ENCODE results near the gene SLC35A1.

The SLC35A1 gene

GRCh38 chr6:87514831-87515230, 42.1 kb downstream of the SLC35A1 start:
- ChIA-PET CTCF (no interaction called here), POLR2A (interaction anchor here (0.6 to 0.8 kb wide), 2 partner anchors 8 to 36 kb away, joined by 5 read pairs; no protein-coding TSS in a partner anchor)
- TF ChIP-seq KLF1 (tag by site-specific recombination; IDR thresholded peaks at IDR 0.05): no peak
- TF ChIP-seq ZBTB10 (tag by site-specific recombination; IDR thresholded peaks at IDR 0.05): no peak
- TF ChIP-seq ZNF692 (tag by site-specific recombination; IDR thresholded peaks at IDR 0.05): no peak
- TF ChIP-seq PRDM6 (tag by site-specific recombination; IDR thresholded peaks at IDR 0.05): no peak
- no peak for TF ChIP-seq ZNF704 (tag by site-specific recombination; IDR thresholded peaks at IDR 0.05)
- no peak for TF ChIP-seq ZNF514 (tag by site-specific recombination; IDR thresholded peaks at IDR 0.05)
- TF ChIP-seq ZNF596 (tag by site-specific recombination; IDR thresholded peaks at IDR 0.05): no peak
- no peak for TF ChIP-seq ZNF148 (tag by site-specific recombination; IDR thresholded peaks at IDR 0.05; ENCODE audit: borderline replicate concordance)
- no peak for TF ChIP-seq ZNF214 (tag by site-specific recombination; IDR thresholded peaks at IDR 0.05; ENCODE audit: borderline replicate concordance)
- no peak for TF ChIP-seq ZNF549 (tag by site-specific recombination; IDR thresholded peaks at IDR 0.05)
- TF ChIP-seq HOXA7 (CRISPR knock-in tag; IDR thresholded peaks at IDR 0.05; ENCODE audit: borderline replicate concordance): no peak
- TF ChIP-seq ZFHX2 (tag by site-specific recombination; conservative IDR thresholded peaks at IDR 0.05): no peak
- no peak for TF ChIP-seq SALL2 (tag by site-specific recombination; IDR thresholded peaks at IDR 0.05; ENCODE audit: borderline replicate concordance)
- no peak for TF ChIP-seq ZNF677 (tag by site-specific recombination; IDR thresholded peaks at IDR 0.05)
- TF ChIP-seq ZNF585B (tag by site-specific recombination; IDR thresholded peaks at IDR 0.05): no peak
- TF ChIP-seq ZNF416 (tag by site-specific recombination; IDR thresholded peaks at IDR 0.05): no peak
- no peak for TF ChIP-seq SP7 (tag by site-specific recombination; IDR thresholded peaks at IDR 0.05)
- TF ChIP-seq ZNF768 (tag by site-specific recombination; IDR thresholded peaks at IDR 0.05): no peak
- TF ChIP-seq ZFP37 (tag by site-specific recombination; IDR thresholded peaks at IDR 0.05): no peak
- no peak for TF ChIP-seq ZNF776 (tag by site-specific recombination; IDR thresholded peaks at IDR 0.05; ENCODE audit: borderline replicate concordance)
- H3K27ac ChIP-seq (ENCODE audit: extremely low read depth, low read depth, low read length): no peak overlapping the region
- H3K4me3 ChIP-seq (ENCODE audit: low read depth, low read length): no peak overlapping the region
- no peaks in the 10 kb centered on the region for H3K4me1 ChIP-seq (ENCODE audit: control insufficient read depth, insufficient read depth, low read length)
- peaks cover 56 to 92% of the 10 kb centered on the region in 2 experiments for H3K36me3 ChIP-seq (ENCODE audit: control insufficient read depth in 2 of 2, insufficient read depth in 1 of 2, low read length in 2 of 2)
- no peaks in the 10 kb centered on the region for H3K9me3 ChIP-seq (ENCODE audit: control insufficient read depth, insufficient read depth, low read depth, low read length)
